A549 (cell line): ENCODE results near the gene PTH.

Experiments
- CHD4 ChIP-seq: fragments of 200-600 bp; sonication (generic); IDR thresholded peaks from 2 replicates; pipeline ENCODE4 v1.6.1; 2016; ENCODE audit warnings: antibody characterized with exemption, mild to moderate bottlenecking, borderline replicate concordance
- CTCF ChIP-seq: fragments of >200 bp; sonication (Bioruptor Twin); formaldehyde crosslinking; IDR thresholded peaks from 3 replicates; pipeline ENCODE4 v1.5.1; 2016
- MAX ChIP-seq: IDR thresholded peaks from 2 replicates; pipeline ENCODE4 v1.6.1; 2012
- POLR2A ChIP-seq: IDR thresholded peaks from 2 replicates; pipeline ENCODE4 v1.6.1; 2012; ENCODE audit warnings: mild to moderate bottlenecking, low read length
- REST ChIP-seq: fragments of 200-600 bp; sonication (generic); IDR thresholded peaks from 2 replicates; pipeline ENCODE4 v1.6.1; 2016; ENCODE audit warnings: antibody characterized with exemption, mild to moderate bottlenecking, moderate library complexity
- ZSCAN20 ChIP-seq: fragments of 250-450 bp; sonication (Bioruptor Pico); IDR thresholded peaks from 2 replicates; pipeline ENCODE4 v1.8.0; 2022; ENCODE audit warnings: mild to moderate bottlenecking, moderate library complexity
- TF ChIP-seq, protein P1 (sequence below): fragments of 250-450 bp; sonication (Bioruptor Pico); IDR thresholded peaks from 2 replicates; pipeline ENCODE4 v1.5.0; 2021; ENCODE audit warnings: mild to moderate bottlenecking, moderate library complexity, borderline replicate concordance
- TF ChIP-seq, protein P2 (sequence below): fragments of 150-350 bp; IDR thresholded peaks from 2 replicates; pipeline ENCODE4 v1.6.1; 2014; ENCODE audit warnings: low read depth, mild to moderate bottlenecking, low read length

- no peak for TF ChIP-seq CTCF
- TF ChIP-seq, protein P1, sequence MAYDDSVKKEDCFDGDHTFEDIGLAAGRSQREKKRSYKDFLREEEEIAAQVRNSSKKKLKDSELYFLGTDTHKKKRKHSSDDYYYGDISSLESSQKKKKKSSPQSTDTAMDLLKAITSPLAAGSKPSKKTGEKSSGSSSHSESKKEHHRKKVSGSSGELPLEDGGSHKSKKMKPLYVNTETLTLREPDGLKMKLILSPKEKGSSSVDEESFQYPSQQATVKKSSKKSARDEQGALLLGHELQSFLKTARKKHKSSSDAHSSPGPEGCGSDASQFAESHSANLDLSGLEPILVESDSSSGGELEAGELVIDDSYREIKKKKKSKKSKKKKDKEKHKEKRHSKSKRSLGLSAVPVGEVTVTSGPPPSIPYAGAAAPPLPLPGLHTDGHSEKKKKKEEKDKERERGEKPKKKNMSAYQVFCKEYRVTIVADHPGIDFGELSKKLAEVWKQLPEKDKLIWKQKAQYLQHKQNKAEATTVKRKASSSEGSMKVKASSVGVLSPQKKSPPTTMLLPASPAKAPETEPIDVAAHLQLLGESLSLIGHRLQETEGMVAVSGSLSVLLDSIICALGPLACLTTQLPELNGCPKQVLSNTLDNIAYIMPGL, result no peak
- TF ChIP-seq REST, result no peak
- TF ChIP-seq, protein P2, sequence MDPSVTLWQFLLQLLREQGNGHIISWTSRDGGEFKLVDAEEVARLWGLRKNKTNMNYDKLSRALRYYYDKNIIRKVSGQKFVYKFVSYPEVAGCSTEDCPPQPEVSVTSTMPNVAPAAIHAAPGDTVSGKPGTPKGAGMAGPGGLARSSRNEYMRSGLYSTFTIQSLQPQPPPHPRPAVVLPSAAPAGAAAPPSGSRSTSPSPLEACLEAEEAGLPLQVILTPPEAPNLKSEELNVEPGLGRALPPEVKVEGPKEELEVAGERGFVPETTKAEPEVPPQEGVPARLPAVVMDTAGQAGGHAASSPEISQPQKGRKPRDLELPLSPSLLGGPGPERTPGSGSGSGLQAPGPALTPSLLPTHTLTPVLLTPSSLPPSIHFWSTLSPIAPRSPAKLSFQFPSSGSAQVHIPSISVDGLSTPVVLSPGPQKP, result no peak
- no peak for TF ChIP-seq ZSCAN20 (CRISPR knock-in tag)
- no peak for TF ChIP-seq POLR2A
- TF ChIP-seq MAX, result no peak
- TF ChIP-seq CHD4, result no peak
Measured at GRCh38 chr11:13462311-13462900, 33.4 kb downstream of the PTH start.
